ENCODE results near the gene CLCA2.

CLCA2 gene

GRCh38 chr1:86435327-86435726 is 11.4 kb downstream of the CLCA2 start:
- TF ChIP-seq REST (IDR thresholded peaks at IDR 0.05; ENCODE audit: insufficient read depth in 1 of 2, low read depth in 2 of 2, low read length in 2 of 2), result no peak
- TF ChIP-seq SIN3A (IDR thresholded peaks at IDR 0.05; ENCODE audit: borderline replicate concordance, insufficient read depth, low read length), result no peak
- no peak for TF ChIP-seq POLR2AphosphoS5 (IDR thresholded peaks at IDR 0.05; ENCODE audit: low read depth, low read length)
- TF ChIP-seq TAF1 (IDR thresholded peaks at IDR 0.05; ENCODE audit: borderline replicate concordance, insufficient read depth, low read length), result no peak
- TF ChIP-seq FOXP2 (optimal IDR thresholded peaks at IDR 0.05; ENCODE audit: borderline replicate concordance, extremely low read depth, extremely low read length, insufficient read depth), result no peak

- no peak for TF ChIP-seq FOXP2 (optimal IDR thresholded peaks at IDR 0.05; ENCODE audit: borderline replicate concordance, extremely low read depth, extremely low read length, insufficient read depth)
- no peak for TF ChIP-seq TAF1 (IDR thresholded peaks at IDR 0.05; ENCODE audit: borderline replicate concordance, insufficient read depth, low read length)
- no peak for TF ChIP-seq SIN3A (IDR thresholded peaks at IDR 0.05; ENCODE audit: borderline replicate concordance, insufficient read depth, low read length)
- TF ChIP-seq REST (IDR thresholded peaks at IDR 0.05; ENCODE audit: insufficient read depth in 1 of 2, low read depth in 2 of 2, low read length in 2 of 2), result no peak
- TF ChIP-seq POLR2AphosphoS5 (IDR thresholded peaks at IDR 0.05; ENCODE audit: low read depth, low read length), result no peak
Observed at GRCh38 chr1:86436041-86436440, 12.1 kb downstream of the CLCA2 start.

- TF ChIP-seq POLR2AphosphoS5 (IDR thresholded peaks at IDR 0.05; ENCODE audit: low read depth, low read length) (no peak), SIN3A (IDR thresholded peaks at IDR 0.05; ENCODE audit: borderline replicate concordance, insufficient read depth, low read length) (no peak), REST (IDR thresholded peaks at IDR 0.05; ENCODE audit: insufficient read depth in 1 of 2, low read depth in 2 of 2, low read length in 2 of 2) (no peak), FOXP2 (optimal IDR thresholded peaks at IDR 0.05; ENCODE audit: borderline replicate concordance, extremely low read depth, extremely low read length, insufficient read depth) (no peak)
Observed at GRCh38 chr1:86441581-86441980, 17.6 kb downstream of the CLCA2 start.

- TF ChIP-seq POLR2AphosphoS5 (IDR thresholded peaks at IDR 0.05; ENCODE audit: low read depth, low read length) (no peak), REST (IDR thresholded peaks at IDR 0.05; ENCODE audit: insufficient read depth in 1 of 2, low read depth in 2 of 2, low read length in 2 of 2) (no peak), TAF1 (IDR thresholded peaks at IDR 0.05; ENCODE audit: borderline replicate concordance, insufficient read depth, low read length) (no peak), SIN3A (IDR thresholded peaks at IDR 0.05; ENCODE audit: borderline replicate concordance, insufficient read depth, low read length) (no peak), FOXP2 (optimal IDR thresholded peaks at IDR 0.05; ENCODE audit: borderline replicate concordance, extremely low read depth, extremely low read length, insufficient read depth) (no peak)
Observed at GRCh38 chr1:86441997-86442396, 18.0 kb downstream of the CLCA2 start.

GRCh38 chr1:86445919-86446318 is 21.9 kb downstream of the CLCA2 start:
- TF ChIP-seq FOXP2 (optimal IDR thresholded peaks at IDR 0.05; ENCODE audit: borderline replicate concordance, extremely low read depth, extremely low read length, insufficient read depth), result no peak
- no peak for TF ChIP-seq REST (IDR thresholded peaks at IDR 0.05; ENCODE audit: insufficient read depth in 1 of 2, low read depth in 2 of 2, low read length in 2 of 2)
- no peak for TF ChIP-seq POLR2AphosphoS5 (IDR thresholded peaks at IDR 0.05; ENCODE audit: low read depth, low read length)

Data from PFSK-1 (cell line).